GM23338 (cell line): Measurements from ENCODE around the gene IQGAP1. TPM values are rescaled to one million over a fixed set of nuclear protein-coding genes. Genes with fewer than 3 reads are reported as not detected.
A peak's percentile ranks its signal among the peaks of the same experiment; 100 is the strongest.

ENCODE experiments used
- ATAC-seq: fragments of 200-7000 bp; cut with Tn5 transposase; 3 replicates; pipeline ENCODE4 v1.9.1; 2020
- DNase-seq: peaks from one replicate; pipeline ENCODE4 v3.0.0-alpha.2; 2015; ENCODE audit warnings: low spot score
- H2AFZ ChIP-seq: fragments of 200-600 bp; sonication (generic); 2 replicates; pipeline ENCODE4 v1.8.0; 2016; ENCODE audit warnings: antibody characterized with exemption, mild to moderate bottlenecking, moderate library complexity
- H3F3A ChIP-seq: fragments of 200-600 bp; sonication (generic); replicated peaks from 2 replicates; pipeline ENCODE4 v1.8.0; 2017; ENCODE audit warnings: antibody characterized with exemption, mixed run types, low read depth
- H3K27ac ChIP-seq: fragments of 200-600 bp; sonication (generic); 2 replicates; pipeline ENCODE4 v1.6.1; 2016; ENCODE audit warnings: low read depth
- H3K27me3 ChIP-seq: fragments of 200-600 bp; sonication (generic); 2 replicates; pipeline ENCODE4 v1.8.0; 2016; ENCODE audit warnings: mild to moderate bottlenecking, mixed run types, moderate library complexity; ENCODE audit not compliant: insufficient read depth
- H3K36me3 ChIP-seq: fragments of 200-600 bp; sonication (generic); 2 replicates; pipeline ENCODE4 v1.8.0; 2016; ENCODE audit warnings: mild to moderate bottlenecking; ENCODE audit not compliant: insufficient read depth
- H3K4me1 ChIP-seq: fragments of 200-600 bp; sonication (generic); 2 replicates; pipeline ENCODE4 v1.8.0; 2016; ENCODE audit warnings: mild to moderate bottlenecking, moderate library complexity; ENCODE audit not compliant: insufficient read depth
- H3K4me2 ChIP-seq: fragments of 200-600 bp; sonication (generic); 2 replicates; pipeline ENCODE4 v1.7.1; 2017; ENCODE audit warnings: mixed run types
- H3K4me3 ChIP-seq: fragments of 200-600 bp; sonication (generic); 2 replicates; pipeline ENCODE4 v1.6.1; 2016; ENCODE audit warnings: mixed run types
- H3K79me2 ChIP-seq: fragments of 200-600 bp; sonication (generic); replicated peaks from 2 replicates; pipeline ENCODE4 v1.8.0; 2017; ENCODE audit warnings: mild to moderate bottlenecking; ENCODE audit not compliant: insufficient read depth
- H3K9me2 ChIP-seq: fragments of 200-600 bp; sonication (generic); 2 replicates; pipeline ENCODE4 v1.8.0; 2017; ENCODE audit not compliant: insufficient read depth
- H4K20me1 ChIP-seq: fragments of 200-600 bp; sonication (generic); replicated peaks from 2 replicates; pipeline ENCODE4 v1.8.0; 2017; ENCODE audit warnings: mild to moderate bottlenecking; ENCODE audit not compliant: insufficient read depth
- H3K27ac Mint-ChIP-seq: 2 replicates; pipeline ENCODE4 v1.8.0; 2020; ENCODE audit warnings: inconsistent platforms, mild to moderate bottlenecking, moderate library complexity, mixed read lengths
- H3K27me3 Mint-ChIP-seq: 3 replicates; pipeline ENCODE4 v1.8.0; 2022; ENCODE audit warnings: low read depth, mild to moderate bottlenecking, moderate library complexity, mixed read lengths, inconsistent platforms; ENCODE audit not compliant: insufficient read depth, poor library complexity
- H3K36me3 Mint-ChIP-seq: 3 replicates; pipeline ENCODE4 v1.8.0; 2021; ENCODE audit warnings: low read depth, mild to moderate bottlenecking, inconsistent platforms, moderate library complexity, mixed read lengths
- H3K4me1 Mint-ChIP-seq: 3 replicates; pipeline ENCODE4 v1.8.0; 2020; ENCODE audit warnings: mild to moderate bottlenecking, inconsistent platforms, mixed read lengths
- H3K4me3 Mint-ChIP-seq: 3 replicates; pipeline ENCODE4 v1.8.0; 2021; ENCODE audit warnings: moderate library complexity, mild to moderate bottlenecking, inconsistent platforms, mixed read lengths
- H3K9me3 Mint-ChIP-seq: 3 replicates; pipeline ENCODE4 v1.8.0; 2020; ENCODE audit warnings: moderate library complexity, mild to moderate bottlenecking, inconsistent platforms, mixed read lengths
- CREB1 ChIP-seq: fragments of 250-450 bp; sonication (Bioruptor Pico); IDR thresholded peaks from 2 replicates; pipeline ENCODE4 v1.5.0; 2020; ENCODE audit warnings: low read depth, mild to moderate bottlenecking, moderate library complexity
- EZH2 ChIP-seq: fragments of 200-600 bp; sonication (generic); IDR thresholded peaks from one replicate; pipeline ENCODE4 v1.8.0; 2017; ENCODE audit warnings: antibody characterized with exemption, mild to moderate bottlenecking, low read depth; ENCODE audit not compliant: unreplicated experiment
- NANOG ChIP-seq: IDR thresholded peaks from 2 replicates; pipeline ENCODE4 v1.6.1; 2016; ENCODE audit warnings: antibody characterized with exemption, borderline replicate concordance
- POLR2AphosphoS5 ChIP-seq: IDR thresholded peaks from 2 replicates; pipeline ENCODE4 v1.6.1; 2016; ENCODE audit warnings: antibody characterized with exemption, low read depth
- STAT1 ChIP-seq: IDR thresholded peaks from one replicate; pipeline ENCODE4 v1.6.1; 2016; ENCODE audit warnings: antibody characterized with exemption; ENCODE audit not compliant: unreplicated experiment
- ZNF114 ChIP-seq: fragments of 250-450 bp; sonication (Bioruptor Pico); IDR thresholded peaks from 2 replicates; pipeline ENCODE4 v1.5.0; 2020; ENCODE audit warnings: mild to moderate bottlenecking, moderate library complexity
- ZNF331 ChIP-seq: fragments of 250-450 bp; sonication (Bioruptor Pico); IDR thresholded peaks from 2 replicates; pipeline ENCODE4 v1.5.0; 2020; ENCODE audit warnings: low read depth, mild to moderate bottlenecking, moderate library complexity
- polyA plus RNA-seq: library from polyadenylated mRNA; unstranded; fragments of >200 nt; fragmentation: Nextera tagmentation; extraction: Ambion mirVana; gene quantifications from 2 replicates; pipeline ENCODE4 v1.2.1, GENCODE V29; 2016
- total RNA-seq: library from RNA; depleted of rRNA; stranded (reverse); fragments of >200 nt; shearing (Covaris generic); gene quantifications from 2 replicates; pipeline ENCODE4 v1.2.3, GENCODE V29; 2014
- TF ChIP-seq, protein P1 (sequence below): fragments of 250-450 bp; sonication (Bioruptor Pico); IDR thresholded peaks from 2 replicates; pipeline ENCODE4 v1.5.0; 2020; ENCODE audit warnings: mild to moderate bottlenecking, moderate library complexity
- TF ChIP-seq, protein P2 (sequence below): IDR thresholded peaks from one replicate; pipeline ENCODE4 v1.6.1; 2018; ENCODE audit warnings: antibody characterized with exemption; ENCODE audit not compliant: unreplicated experiment
- TF ChIP-seq, protein P3 (sequence below): IDR thresholded peaks from 2 replicates; pipeline ENCODE4 v1.6.1; 2016; ENCODE audit warnings: antibody characterized with exemption
- TF ChIP-seq, protein P4 (sequence below), 2 experiments: fragments of 200-600 bp in 1 of 2; sonication (generic) in 1 of 2; conservative IDR thresholded peaks; 2 replicates each; pipeline versions ENCODE4 v1.5.1 to v1.6.1; 2016 to 2017; ENCODE audit warnings: antibody characterized with exemption in 2 of 2, low read depth in 2 of 2, mild to moderate bottlenecking in 2 of 2, moderate library complexity in 1 of 2

The IQGAP1 gene
- total and polyA plus RNA-seq, 2 experiments from 2014 or later: 92.7 to 159 TPM

DNA sequence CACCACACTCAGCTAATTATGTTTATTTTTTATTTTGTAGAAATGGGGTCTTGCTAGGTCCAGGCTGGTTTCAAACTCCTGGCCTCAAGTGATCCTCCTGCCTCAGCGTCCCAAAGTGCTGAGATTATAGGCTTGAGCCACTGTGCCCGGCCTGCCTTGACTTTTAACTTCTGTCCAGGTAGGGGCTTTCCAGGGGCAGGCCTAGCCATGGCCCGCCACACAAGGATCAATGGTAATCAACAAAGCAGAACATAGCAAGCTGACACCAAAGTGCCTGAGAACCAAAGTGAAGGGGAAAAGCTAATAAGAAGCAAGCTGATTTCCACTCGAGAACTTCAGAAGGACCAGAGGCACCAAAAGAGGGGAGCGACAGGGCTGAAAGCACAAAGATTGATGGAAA is 132.3 kb downstream of the IQGAP1 start:
- H3K27ac Mint-ChIP-seq: no peak overlapping the region

More for the DNA sequence above, 132.3 kb downstream of the IQGAP1 start:
- H2AFZ ChIP-seq: peak overlapping the region; percentile 76; the same call in 1 of the 2 replicates
- peaks cover 5% of the 10 kb centered on the region; the same call in 1 of the 2 replicates for H3K9me2 ChIP-seq
- no peaks in the 10 kb centered on the region for H4K20me1 ChIP-seq
- no peaks in the 10 kb centered on the region for H3K36me3 ChIP-seq
- ATAC-seq (no peak), DNase-seq (no peak)
- H3K4me2 ChIP-seq: no peak overlapping the region
- H3K27me3 ChIP-seq: no peaks in the 10 kb centered on the region
- Mint-ChIP-seq H3K9me3 (no peaks in the 10 kb centered on the region), H3K4me1 (no peaks in the 10 kb centered on the region), H3K36me3 (no peaks in the 10 kb centered on the region), H3K4me3 (no peak overlapping the region), H3K27me3 (peaks cover 7% of the 10 kb centered on the region)
- H3K4me3 ChIP-seq: no peak overlapping the region
- no peaks in the 10 kb centered on the region for H3F3A ChIP-seq
- TF ChIP-seq, protein P1, sequence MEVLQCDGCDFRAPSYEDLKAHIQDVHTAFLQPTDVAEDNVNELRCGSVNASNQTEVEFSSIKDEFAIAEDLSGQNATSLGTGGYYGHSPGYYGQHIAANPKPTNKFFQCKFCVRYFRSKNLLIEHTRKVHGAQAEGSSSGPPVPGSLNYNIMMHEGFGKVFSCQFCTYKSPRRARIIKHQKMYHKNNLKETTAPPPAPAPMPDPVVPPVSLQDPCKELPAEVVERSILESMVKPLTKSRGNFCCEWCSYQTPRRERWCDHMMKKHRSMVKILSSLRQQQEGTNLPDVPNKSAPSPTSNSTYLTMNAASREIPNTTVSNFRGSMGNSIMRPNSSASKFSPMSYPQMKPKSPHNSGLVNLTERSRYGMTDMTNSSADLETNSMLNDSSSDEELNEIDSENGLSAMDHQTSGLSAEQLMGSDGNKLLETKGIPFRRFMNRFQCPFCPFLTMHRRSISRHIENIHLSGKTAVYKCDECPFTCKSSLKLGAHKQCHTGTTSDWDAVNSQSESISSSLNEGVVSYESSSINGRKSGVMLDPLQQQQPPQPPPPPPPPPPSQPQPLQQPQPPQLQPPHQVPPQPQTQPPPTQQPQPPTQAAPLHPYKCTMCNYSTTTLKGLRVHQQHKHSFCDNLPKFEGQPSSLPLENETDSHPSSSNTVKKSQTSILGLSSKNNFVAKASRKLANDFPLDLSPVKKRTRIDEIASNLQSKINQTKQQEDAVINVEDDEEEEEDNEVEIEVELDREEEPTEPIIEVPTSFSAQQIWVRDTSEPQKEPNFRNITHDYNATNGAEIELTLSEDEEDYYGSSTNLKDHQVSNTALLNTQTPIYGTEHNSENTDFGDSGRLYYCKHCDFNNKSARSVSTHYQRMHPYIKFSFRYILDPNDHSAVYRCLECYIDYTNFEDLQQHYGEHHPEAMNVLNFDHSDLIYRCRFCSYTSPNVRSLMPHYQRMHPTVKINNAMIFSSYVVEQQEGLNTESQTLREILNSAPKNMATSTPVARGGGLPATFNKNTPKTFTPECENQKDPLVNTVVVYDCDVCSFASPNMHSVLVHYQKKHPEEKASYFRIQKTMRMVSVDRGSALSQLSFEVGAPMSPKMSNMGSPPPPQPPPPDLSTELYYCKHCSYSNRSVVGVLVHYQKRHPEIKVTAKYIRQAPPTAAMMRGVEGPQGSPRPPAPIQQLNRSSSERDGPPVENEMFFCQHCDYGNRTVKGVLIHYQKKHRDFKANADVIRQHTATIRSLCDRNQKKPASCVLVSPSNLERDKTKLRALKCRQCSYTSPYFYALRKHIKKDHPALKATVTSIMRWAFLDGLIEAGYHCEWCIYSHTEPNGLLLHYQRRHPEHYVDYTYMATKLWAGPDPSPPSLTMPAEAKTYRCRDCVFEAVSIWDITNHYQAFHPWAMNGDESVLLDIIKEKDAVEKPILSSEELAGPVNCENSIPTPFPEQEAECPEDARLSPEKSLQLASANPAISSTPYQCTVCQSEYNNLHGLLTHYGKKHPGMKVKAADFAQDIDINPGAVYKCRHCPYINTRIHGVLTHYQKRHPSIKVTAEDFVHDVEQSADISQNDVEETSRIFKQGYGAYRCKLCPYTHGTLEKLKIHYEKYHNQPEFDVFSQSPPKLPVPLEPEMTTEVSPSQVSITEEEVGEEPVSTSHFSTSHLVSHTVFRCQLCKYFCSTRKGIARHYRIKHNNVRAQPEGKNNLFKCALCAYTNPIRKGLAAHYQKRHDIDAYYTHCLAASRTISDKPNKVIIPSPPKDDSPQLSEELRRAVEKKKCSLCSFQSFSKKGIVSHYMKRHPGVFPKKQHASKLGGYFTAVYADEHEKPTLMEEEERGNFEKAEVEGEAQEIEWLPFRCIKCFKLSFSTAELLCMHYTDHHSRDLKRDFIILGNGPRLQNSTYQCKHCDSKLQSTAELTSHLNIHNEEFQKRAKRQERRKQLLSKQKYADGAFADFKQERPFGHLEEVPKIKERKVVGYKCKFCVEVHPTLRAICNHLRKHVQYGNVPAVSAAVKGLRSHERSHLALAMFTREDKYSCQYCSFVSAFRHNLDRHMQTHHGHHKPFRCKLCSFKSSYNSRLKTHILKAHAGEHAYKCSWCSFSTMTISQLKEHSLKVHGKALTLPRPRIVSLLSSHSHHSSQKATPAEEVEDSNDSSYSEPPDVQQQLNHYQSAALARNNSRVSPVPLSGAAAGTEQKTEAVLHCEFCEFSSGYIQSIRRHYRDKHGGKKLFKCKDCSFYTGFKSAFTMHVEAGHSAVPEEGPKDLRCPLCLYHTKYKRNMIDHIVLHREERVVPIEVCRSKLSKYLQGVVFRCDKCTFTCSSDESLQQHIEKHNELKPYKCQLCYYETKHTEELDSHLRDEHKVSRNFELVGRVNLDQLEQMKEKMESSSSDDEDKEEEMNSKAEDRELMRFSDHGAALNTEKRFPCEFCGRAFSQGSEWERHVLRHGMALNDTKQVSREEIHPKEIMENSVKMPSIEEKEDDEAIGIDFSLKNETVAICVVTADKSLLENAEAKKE (CRISPR knock-in tag): no peak
- TF ChIP-seq POLR2AphosphoS5: no peak
- TF ChIP-seq, protein P2, sequence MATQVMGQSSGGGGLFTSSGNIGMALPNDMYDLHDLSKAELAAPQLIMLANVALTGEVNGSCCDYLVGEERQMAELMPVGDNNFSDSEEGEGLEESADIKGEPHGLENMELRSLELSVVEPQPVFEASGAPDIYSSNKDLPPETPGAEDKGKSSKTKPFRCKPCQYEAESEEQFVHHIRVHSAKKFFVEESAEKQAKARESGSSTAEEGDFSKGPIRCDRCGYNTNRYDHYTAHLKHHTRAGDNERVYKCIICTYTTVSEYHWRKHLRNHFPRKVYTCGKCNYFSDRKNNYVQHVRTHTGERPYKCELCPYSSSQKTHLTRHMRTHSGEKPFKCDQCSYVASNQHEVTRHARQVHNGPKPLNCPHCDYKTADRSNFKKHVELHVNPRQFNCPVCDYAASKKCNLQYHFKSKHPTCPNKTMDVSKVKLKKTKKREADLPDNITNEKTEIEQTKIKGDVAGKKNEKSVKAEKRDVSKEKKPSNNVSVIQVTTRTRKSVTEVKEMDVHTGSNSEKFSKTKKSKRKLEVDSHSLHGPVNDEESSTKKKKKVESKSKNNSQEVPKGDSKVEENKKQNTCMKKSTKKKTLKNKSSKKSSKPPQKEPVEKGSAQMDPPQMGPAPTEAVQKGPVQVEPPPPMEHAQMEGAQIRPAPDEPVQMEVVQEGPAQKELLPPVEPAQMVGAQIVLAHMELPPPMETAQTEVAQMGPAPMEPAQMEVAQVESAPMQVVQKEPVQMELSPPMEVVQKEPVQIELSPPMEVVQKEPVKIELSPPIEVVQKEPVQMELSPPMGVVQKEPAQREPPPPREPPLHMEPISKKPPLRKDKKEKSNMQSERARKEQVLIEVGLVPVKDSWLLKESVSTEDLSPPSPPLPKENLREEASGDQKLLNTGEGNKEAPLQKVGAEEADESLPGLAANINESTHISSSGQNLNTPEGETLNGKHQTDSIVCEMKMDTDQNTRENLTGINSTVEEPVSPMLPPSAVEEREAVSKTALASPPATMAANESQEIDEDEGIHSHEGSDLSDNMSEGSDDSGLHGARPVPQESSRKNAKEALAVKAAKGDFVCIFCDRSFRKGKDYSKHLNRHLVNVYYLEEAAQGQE: no peak
- TF ChIP-seq CREB1 (CRISPR knock-in tag): no peak
- TF ChIP-seq NANOG: no peak
- TF ChIP-seq ZNF114: no peak
- no peak for TF ChIP-seq EZH2
- TF ChIP-seq, protein P3, sequence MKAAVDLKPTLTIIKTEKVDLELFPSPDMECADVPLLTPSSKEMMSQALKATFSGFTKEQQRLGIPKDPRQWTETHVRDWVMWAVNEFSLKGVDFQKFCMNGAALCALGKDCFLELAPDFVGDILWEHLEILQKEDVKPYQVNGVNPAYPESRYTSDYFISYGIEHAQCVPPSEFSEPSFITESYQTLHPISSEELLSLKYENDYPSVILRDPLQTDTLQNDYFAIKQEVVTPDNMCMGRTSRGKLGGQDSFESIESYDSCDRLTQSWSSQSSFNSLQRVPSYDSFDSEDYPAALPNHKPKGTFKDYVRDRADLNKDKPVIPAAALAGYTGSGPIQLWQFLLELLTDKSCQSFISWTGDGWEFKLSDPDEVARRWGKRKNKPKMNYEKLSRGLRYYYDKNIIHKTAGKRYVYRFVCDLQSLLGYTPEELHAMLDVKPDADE: no peak
- TF ChIP-seq ZNF331 (CRISPR knock-in tag): no peak
- TF ChIP-seq STAT1: no peak
- TF ChIP-seq, protein P4, sequence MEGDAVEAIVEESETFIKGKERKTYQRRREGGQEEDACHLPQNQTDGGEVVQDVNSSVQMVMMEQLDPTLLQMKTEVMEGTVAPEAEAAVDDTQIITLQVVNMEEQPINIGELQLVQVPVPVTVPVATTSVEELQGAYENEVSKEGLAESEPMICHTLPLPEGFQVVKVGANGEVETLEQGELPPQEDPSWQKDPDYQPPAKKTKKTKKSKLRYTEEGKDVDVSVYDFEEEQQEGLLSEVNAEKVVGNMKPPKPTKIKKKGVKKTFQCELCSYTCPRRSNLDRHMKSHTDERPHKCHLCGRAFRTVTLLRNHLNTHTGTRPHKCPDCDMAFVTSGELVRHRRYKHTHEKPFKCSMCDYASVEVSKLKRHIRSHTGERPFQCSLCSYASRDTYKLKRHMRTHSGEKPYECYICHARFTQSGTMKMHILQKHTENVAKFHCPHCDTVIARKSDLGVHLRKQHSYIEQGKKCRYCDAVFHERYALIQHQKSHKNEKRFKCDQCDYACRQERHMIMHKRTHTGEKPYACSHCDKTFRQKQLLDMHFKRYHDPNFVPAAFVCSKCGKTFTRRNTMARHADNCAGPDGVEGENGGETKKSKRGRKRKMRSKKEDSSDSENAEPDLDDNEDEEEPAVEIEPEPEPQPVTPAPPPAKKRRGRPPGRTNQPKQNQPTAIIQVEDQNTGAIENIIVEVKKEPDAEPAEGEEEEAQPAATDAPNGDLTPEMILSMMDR (conservative IDR thresholded peaks at IDR 0.05; ENCODE audit: low read depth in 2 of 2): no peak
- H3K27ac ChIP-seq: no peak overlapping the region
- 0 out of 2 replicates have a peak, but pooled peaks cover 4% of the 10 kb centered on the region for H3K4me1 ChIP-seq
- H3K79me2 ChIP-seq: no peaks in the 10 kb centered on the region
